A673 (cell line): Measurements from ENCODE around the gene ANKRD44.

Experiments used
- EZH2 ChIP-seq: fragments of 200-600 bp; sonication (generic); IDR thresholded peaks from 2 replicates; pipeline ENCODE4 v1.6.1; 2017; ENCODE audit warnings: borderline replicate concordance, low read depth, mild to moderate bottlenecking, mixed read lengths, antibody characterized with exemption, low read length; ENCODE audit not compliant: poor library complexity, severe bottlenecking
- TF ChIP-seq, protein P1 (sequence below): fragments of 300-800, 200-600 bp; sonication (generic); conservative IDR thresholded peaks from 2 replicates; pipeline ENCODE4 v1.5.1; 2017; ENCODE audit warnings: low read depth, mild to moderate bottlenecking, antibody characterized with exemption, low read length, moderate library complexity, mixed read lengths

- TF ChIP-seq, protein P1, sequence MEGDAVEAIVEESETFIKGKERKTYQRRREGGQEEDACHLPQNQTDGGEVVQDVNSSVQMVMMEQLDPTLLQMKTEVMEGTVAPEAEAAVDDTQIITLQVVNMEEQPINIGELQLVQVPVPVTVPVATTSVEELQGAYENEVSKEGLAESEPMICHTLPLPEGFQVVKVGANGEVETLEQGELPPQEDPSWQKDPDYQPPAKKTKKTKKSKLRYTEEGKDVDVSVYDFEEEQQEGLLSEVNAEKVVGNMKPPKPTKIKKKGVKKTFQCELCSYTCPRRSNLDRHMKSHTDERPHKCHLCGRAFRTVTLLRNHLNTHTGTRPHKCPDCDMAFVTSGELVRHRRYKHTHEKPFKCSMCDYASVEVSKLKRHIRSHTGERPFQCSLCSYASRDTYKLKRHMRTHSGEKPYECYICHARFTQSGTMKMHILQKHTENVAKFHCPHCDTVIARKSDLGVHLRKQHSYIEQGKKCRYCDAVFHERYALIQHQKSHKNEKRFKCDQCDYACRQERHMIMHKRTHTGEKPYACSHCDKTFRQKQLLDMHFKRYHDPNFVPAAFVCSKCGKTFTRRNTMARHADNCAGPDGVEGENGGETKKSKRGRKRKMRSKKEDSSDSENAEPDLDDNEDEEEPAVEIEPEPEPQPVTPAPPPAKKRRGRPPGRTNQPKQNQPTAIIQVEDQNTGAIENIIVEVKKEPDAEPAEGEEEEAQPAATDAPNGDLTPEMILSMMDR = no peak
- TF ChIP-seq EZH2 = no peak
Observed at GRCh38 chr2:197274937-197275336, 35.6 kb downstream of the ANKRD44 start.
